ENCODE measurements around the gene INO80C. TPM values are rescaled to one million over a fixed set of nuclear protein-coding genes. Genes with fewer than 3 reads are reported as not detected.

INO80C gene
- total RNA-seq, 4 donors from 2014 or later = 2.8 to 11.9 (median 7.4) TPM

DNA sequence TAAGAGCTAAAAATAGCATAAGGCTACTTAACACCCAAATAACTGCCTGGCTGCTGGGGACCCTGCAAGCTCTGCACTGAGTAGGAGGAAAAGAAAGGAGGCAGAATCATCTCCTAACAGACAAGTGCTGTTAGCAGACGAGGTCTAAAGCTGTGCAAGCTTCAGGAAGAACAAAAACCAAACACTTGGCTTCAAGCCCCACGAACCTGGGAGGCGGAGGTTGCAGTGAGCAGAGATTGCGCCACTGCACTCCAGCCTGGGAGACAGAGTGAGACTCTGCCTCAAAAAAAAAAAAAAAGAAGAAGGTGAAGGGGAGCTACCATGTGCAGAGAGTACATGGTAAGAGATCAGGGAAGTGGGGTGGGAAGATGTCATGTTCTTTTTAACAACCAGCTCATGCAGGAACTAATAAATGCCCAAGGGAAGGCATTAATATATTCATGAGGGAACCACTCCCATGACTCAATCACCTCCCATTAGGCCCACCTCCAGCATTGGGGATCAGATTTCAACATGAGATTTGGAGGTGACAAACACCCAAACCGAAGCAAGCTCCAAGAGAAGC, 28.8 kb upstream of the INO80C start:
- TF ChIP-seq, protein P1, sequence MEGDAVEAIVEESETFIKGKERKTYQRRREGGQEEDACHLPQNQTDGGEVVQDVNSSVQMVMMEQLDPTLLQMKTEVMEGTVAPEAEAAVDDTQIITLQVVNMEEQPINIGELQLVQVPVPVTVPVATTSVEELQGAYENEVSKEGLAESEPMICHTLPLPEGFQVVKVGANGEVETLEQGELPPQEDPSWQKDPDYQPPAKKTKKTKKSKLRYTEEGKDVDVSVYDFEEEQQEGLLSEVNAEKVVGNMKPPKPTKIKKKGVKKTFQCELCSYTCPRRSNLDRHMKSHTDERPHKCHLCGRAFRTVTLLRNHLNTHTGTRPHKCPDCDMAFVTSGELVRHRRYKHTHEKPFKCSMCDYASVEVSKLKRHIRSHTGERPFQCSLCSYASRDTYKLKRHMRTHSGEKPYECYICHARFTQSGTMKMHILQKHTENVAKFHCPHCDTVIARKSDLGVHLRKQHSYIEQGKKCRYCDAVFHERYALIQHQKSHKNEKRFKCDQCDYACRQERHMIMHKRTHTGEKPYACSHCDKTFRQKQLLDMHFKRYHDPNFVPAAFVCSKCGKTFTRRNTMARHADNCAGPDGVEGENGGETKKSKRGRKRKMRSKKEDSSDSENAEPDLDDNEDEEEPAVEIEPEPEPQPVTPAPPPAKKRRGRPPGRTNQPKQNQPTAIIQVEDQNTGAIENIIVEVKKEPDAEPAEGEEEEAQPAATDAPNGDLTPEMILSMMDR (IDR thresholded peaks at IDR 0.05; ENCODE audit: low read depth) = no peak

DNA sequence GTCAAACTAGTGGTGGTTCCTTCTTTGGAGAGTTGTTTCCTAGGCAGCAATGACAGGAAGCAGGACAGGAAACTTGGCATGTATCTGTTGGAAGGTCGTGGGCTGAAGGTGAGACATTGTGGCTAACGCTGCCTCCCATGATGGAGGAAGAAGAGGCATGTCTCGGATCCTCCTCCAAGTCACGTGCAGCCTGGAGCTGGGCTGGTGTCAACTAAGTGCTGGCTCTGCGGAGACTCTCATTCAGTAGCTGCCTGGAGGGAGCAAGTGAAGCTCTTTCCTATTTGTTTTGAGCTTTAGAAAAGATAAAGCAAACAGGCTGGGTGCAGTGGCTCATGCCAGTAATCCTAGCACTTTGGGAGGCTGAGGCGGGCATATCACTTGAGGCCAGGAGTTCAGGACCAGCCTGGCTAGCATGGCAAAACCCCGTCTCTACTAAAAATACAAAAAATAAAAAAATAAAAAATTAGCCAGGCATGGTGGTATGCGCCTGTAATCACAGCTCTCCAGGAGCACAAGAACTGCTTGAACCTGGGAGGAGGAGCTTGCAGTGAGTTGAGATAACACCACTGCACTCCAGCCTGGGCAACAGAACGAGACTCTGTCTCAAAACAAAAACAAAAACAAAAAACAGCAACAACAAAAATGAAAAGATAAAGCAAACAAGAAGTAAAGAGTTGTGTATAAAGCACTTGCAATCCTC, 28.2 kb upstream of the INO80C start:
- TF ChIP-seq, protein P1 (IDR thresholded peaks at IDR 0.05; ENCODE audit: low read depth) = no peak

- TF ChIP-seq, protein P1 (IDR thresholded peaks at IDR 0.05; ENCODE audit: low read depth) = no peak
These were observed 26.5 kb upstream of the INO80C start for GRCh38 chr18:35524226-35524625.

GRCh38 chr18:35522130-35522959, 24.6 kb upstream of the INO80C start:
- TF ChIP-seq, protein P1 (IDR thresholded peaks at IDR 0.05; ENCODE audit: low read depth) = no peak

DNA sequence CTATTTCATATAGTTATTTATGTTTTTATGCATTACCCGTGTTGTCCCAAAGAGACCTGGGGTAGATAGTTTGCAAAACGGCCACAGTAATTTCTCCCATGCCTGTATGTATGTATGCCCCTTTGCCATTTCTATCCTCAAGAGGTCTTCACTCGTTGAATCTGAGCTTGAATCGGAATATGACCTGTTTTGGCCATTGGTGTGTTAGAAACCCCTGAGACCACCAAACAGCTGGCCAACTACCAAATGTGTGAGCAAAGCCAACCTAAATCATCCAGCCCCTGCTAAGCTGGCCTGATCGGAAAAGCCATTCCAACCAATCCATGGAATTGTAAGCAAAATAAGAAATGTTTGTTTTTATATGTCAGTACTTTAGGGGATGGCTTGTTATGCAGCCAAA, 23.4 kb upstream of the INO80C start:
- TF ChIP-seq, protein P1 (IDR thresholded peaks at IDR 0.05; ENCODE audit: low read depth) = no peak

DNA sequence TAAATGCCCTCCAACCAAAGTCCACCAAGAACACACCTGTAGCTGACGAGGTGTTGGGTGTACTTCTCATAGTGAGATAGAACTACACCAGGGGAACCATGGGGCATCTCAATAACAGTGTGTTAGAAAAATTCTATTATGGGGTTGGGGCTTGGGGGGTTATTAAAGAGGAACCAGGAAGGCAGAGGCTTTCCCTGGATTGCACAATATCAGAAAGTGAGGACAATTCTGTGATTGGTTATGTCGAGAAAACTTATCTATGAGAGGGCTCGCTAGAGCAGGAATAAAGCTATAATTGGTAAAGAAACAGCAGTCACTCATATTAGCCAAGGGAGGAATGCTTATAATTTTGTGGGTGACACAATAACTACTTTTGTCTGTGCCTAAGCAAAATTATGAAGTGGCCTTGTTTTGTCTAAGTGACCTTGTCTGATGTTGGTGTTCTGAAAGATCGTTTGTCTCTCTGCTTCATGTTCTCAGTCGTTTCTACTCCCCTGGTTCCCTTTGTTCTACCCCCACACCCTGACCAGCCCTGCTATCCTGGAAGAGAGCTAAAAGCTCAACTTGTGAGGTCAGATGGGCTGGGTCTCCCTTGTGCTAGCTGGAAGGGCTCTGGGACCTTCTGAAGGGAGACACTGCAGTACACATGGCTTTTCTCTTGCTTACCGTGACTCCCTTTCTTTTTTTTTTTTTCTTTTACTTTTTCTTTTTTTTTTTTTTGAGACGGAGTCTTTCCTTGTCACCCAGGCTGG, 21.6 kb upstream of the INO80C start:
- TF ChIP-seq, protein P1 (IDR thresholded peaks at IDR 0.05; ENCODE audit: low read depth) = no peak

Measured in subcutaneous adipose tissue (tissue), 4 donors.